ENCODE data around the gene NRG2.

The NRG2 gene

DNA sequence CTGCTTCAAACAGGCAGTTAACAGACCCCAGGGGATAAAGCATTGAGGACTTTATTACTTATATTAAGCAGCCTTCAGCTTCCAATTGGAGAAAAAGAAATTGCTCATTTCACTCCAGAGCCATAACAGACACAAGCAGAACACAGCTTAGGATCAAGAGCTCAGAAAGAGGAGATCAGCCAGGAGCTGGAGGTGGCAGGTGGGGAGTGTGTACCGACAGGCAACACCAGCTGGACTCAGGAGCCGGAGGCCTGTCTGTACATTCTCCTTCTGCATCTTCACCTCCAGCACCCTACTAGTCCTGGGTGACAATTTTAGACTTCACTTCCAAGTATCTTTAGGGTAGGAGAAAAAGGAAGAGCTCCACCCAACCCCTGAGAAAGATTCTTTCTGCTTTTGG lies 35.8 kb downstream of the NRG2 start:
- DNase-seq (ENCODE audit: low read depth): no peak

DNA sequence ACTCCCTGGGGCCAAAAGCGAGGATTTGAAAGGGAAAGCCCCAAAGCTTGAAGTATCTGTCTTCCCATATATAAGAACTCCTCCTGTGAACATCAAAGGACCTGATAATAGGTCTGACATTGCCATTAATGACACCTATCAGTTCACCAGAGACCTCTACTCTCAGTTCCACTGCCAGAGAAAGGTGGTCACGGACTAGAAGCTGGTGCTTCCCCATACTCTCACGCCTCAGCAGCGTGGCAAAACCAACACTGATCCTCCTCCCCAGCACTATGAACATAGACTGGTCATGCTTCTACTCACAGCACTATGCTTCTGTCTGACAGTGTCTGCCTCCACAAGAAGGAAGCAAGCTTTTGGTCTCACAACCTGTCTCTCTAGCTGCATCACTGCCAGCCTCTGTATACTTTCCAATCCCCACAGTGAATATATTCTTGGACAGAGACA lies 37.9 kb downstream of the NRG2 start:
- DNase-seq (ENCODE audit: low read depth): no peak

DNA sequence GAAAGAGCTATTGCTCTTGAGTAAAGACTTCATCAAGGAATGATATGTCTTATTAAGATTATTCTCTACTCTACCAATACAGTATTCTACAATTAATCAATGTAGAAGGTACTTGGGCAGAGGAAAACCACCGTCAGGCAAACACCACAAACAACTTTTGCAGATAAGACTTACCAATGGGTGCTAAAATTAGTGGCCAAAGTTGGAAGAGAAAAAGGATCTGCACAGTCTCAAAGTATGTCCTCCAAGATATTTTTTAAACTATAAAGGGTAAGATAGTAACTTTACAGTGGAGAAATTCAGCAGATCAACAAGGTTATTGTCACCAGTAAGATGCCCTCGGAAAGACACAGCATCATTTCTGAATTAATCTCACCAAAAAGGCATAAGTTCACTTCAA lies 38.9 kb downstream of the NRG2 start:
- no peak for DNase-seq (ENCODE audit: low read depth)

DNA sequence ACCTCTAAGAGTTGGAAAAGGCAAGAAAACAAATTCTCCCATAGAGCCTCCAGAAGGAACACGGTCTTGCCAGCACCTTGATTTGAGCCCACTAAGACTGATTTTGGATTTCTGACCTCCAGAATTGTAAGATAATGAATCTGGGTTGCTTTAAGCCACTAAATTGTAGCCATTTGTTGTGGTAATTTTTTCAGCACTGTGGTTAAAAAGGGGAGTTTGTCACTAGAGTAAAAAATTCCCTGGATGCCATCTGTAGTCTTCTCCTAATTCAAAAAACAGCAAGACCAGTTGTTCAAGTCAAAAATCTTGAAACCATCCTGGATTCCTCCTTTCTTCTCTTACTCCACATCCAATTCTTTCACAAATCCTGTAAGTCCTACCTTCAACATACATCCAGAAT lies 39.6 kb downstream of the NRG2 start:
- DNase-seq (ENCODE audit: low read depth): no peak

DNA sequence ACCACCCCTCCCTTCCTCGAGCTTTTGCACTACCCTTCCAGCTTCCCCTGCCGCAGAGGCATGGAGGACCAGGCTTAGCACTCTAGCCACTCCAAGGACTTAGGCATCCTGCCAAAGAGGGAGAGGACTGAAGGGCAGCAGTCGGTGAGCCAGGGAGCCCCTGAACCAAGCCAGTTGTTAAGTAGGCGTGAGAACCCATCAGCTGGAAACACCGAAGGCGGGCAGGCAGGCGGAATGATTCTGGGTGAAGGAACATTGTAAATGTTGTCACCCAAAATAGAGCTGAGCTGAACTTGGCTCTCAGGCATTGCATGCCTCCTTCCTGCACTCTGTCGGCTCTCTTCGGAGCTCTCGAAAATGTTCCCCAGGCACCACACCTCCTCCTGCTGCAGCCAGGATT lies 42.8 kb downstream of the NRG2 start:
- DNase-seq (ENCODE audit: low read depth): no peak

DNA sequence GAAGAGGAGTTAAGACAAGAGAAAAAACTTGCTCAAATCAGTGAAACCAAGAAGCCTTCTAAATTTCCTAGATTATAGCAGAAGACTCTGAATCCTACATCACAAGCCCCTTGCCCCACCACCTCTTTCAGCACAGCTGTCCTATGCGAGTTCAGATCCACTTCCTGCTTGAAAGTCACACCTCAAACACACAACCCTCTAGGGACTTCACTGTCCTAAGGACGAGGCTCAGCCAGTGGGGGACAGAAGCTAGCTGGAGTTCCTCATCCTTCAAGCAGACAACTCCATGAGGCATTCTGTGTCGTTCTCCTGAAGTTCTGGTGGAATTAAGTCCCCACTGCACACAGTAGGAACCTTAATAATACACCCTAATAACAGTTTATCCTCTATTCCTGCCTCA lies 44.3 kb downstream of the NRG2 start:
- no peak for DNase-seq (ENCODE audit: low read depth)

DNA sequence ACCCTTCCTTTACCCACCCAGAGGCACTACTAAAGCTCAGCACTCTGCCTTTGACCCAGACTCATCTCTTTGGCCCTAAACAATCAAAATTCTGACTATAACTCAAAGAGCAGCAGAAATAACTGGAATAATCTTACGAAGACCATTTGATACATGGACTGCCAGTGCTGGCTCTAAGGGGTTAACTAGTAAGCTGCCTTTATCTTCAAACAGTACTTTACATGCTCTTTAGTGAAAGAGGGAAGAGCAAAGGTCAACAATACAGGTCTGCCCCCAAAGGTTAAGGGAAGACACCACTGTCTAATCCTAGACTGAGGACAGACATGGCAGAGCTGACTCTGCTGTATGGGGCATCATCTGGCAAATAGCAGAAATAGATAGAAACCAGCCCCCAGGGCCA lies 45.8 kb downstream of the NRG2 start:
- DNase-seq (ENCODE audit: low read depth): no peak

DNA sequence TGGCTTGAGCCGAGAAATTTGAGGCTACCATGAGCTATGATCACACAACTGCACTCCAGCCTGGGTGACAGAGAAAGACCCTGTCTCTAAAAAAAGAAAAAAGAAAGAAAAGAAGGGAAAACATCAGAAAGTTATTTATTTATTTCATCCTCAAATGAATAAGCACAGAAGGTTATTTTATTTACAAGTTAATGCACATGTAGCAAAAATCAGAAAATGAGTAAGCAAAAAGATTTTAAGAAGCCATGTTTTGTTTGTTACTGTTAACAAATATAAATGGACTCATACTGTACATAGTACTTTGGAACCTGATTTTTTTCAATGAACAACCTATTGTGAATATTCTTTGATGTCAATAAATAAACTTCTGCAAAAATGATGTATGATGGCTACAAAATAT lies 47.2 kb downstream of the NRG2 start:
- no peak for DNase-seq (ENCODE audit: low read depth)

DNA sequence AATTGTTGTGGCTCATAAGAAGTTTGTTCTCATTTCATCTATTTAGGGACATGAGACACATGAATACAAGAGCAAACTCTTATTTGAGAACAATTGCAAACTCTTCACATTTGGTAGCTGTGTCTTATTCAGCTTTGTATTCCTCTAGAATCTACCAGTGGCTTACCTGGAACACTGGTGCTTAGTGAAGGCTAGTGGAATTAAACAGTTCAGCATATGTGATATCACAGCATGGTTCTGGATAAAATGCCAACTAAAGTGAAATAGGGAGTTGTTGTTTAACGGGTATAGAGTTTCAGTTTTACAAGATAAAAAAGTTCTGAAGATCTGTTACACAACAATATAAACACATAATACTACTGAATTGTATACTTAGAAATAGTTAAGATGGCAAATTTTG lies 48.9 kb downstream of the NRG2 start:
- DNase-seq (ENCODE audit: low read depth): no peak

DNA sequence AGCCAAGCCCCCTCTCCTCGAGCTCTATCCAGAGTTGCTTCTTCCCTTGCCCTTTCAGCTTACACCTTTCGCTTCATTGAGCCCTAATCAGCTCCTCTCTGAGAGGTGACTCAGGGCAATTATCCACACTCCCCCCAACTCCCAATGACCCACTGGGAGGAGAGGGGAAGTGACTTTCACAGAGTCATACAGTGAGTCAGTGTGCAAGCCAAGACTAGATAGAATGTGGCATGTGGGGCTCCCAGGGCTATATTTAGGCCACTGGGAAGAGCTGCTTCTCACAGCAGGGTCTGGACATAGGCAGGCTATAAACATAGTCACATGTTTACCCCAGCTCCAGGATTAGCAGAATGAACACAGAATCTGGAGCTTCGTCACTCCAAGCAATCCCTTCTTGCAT lies 57.4 kb downstream of the NRG2 start:
- DNase-seq (ENCODE audit: low read depth): no peak

DNA sequence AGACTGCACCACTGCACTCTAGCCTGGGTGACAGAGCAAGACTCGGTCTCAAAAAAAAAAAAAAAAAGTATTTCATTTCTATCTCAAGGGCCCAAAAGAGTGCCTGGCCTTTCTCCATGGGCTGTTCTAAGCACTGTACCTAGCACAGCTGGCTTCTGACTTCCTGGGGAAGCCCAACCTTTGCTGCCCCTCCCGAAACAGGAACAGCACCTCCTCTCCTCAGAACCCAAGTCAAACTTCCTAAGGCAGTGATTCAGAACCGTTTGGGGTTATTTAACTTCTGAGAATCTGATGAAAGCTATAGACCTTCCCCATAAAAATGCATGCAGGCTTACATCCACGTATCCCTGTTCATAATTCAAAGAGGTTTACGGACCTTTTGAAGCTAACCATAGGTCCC lies 57.8 kb downstream of the NRG2 start:
- DNase-seq (ENCODE audit: low read depth): no peak

DNA sequence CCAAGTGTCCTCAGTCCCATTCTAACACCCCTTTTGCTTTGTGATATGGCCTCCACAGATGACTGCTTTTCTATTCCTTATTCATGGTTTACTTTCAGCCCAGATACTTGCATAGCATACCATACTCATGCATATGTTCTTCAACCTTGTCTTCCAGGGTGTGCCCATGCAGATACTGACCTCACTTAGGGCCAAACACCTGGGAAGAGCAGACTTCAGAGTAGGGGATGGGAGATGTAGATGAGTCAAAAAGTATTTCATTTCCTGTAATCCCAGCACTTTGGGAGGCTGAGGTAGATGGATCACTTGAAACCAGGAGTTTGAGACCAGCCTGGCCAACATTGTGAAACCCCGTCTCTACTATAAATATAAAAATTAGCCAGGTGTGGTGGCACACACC lies 58.3 kb downstream of the NRG2 start:
- no peak for DNase-seq (ENCODE audit: low read depth)

DNA sequence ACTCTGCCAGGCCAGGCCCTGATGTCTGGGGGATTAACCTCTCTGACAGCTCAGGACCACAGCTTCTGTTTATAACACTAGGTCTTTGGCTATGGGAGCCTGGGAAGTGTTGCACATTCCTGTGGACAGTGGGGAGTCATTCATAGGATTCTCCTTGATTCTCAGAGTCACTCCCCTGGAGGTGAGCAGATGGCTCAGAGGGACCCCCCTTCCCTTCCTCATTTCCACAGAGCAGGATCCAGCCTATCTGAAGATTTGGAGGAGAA lies 60.2 kb downstream of the NRG2 start:
- DNase-seq (ENCODE audit: low read depth): no peak

DNA sequence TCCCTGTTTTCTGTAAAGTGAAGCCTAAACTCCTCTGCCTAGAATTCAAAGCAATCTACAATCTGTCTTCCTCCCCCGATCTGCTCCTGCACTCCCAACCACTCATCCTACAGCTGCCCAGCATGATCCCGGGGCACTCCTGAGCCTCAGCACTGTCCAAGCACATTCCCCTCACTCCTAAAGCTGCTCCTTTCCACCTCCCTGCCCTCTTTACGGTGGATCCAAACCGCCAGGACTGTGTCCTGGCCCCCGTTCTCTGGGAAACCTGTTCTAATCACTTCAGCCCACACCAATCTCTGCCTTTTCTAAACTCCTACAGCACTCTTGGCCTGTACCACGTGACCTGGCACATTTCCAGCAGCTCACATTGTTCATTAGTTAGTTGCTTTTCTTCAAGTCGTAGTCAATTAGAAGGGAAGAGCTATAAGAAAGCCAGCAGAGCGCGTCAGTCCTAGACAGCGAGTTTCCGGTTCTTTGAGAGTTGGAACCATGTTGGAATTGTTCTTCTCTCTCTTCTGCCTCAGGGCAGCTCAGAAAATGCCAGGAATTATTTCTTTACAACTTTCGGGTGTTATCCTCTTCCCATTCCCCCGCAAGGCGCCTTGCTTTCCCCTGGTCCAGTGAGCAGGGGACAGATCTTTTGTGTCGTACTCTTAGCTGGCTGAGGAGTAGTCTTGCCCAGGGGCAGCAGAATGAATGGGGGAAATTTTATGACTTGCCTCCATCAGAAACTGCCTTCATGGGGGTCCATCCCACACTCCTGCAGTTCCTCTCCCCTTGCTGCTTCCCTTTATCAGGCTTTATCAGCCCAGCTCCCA lies 60.7 kb downstream of the NRG2 start:
- DNase-seq (ENCODE audit: low read depth): no peak

DNA sequence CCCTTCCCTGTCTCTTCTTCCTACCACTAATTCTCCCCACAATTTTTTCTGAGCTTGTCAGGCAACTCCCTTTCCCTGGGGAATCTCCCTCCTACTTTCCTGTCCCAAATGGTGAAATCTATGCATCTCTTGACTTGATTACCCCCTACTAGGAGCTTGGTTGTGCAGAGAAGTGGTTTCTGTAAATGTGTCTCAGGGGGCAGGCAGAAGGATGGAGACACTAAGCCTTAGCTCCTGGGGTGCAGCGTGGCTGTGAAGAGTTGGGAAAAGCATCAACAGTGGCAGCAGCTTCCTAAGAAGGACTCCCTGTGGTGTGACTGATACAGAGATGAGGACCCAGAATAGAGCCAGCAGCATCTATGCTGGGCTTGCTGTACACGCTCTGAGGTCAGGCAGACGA lies 62.3 kb downstream of the NRG2 start:
- no peak for DNase-seq (ENCODE audit: low read depth)

DNA sequence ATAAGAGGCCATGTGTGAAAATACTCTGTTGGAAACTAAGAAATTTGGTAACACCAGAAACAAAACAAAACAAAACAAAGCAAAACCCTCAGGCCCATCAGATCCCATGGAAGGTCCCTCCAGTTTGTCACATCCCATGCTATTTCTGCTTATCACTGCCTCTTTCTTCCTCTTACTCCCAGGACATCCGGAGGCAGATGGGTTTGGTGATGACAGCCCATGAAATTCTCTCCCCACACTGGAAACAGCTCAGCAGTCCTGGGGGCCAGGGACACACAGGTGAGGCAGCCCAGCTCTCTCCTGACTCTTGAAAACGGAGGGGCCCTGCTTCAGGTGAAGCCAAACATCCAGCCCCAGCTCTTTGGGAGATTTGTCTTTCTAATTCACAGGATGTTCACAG lies 63.2 kb downstream of the NRG2 start:
- no peak for DNase-seq (ENCODE audit: low read depth)

DNA sequence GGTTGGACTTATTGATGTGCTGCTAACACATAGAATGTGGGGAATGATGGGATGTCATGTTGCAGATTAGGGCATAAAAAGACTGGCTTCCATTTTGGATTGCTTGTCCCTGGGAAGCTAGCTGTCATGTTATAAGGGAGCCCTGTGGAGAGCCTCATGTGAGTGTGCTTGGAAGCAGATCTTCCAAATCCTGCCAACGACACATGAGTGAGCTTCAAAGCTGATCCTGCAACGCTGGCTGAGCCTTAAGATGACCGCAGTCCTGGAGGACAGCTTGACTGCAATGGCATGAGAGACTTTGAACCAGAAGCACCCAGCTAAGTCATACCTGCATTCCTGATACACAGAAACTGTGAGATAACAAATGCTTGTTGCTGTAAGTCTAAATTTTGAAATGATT lies 63.6 kb downstream of the NRG2 start:
- DNase-seq (ENCODE audit: low read depth): no peak

DNA sequence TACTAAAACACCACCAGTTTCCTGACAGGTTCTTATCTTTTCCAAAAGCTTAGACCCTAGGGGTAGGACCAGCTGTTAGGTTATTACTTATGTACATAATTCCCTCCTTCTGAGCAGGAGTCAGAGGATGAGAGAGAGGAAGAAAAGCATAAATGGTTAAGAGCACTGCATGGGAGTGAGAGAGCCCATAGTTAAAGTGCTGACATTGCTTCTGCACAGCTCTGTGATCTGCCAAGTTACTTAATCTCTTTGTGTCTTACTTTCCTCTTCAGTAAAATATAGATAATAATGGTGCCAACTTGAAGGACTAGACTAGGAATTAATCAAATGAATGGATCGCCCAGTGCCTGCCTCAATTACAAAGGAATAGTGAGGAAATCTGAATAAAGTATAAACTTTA lies 66.4 kb downstream of the NRG2 start:
- DNase-seq (ENCODE audit: low read depth): no peak

DNA sequence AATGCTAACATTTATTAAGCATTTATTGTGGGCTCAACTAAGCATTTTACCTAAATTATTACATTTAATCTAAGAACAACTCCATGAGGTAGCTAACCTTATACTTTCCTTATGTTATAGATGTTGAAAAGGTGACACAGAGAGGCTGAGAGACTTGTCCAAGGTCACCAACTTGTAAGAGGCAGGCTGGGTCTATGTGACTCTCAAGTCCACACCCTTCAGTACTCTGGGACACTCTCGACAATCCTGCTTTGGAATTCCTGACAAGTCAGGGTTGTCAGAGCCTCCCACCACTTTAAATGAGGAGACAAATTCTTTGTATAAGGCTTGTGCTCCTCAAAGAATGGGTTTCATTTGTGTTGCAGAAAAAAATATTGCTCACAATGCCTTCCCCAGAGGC lies 67.2 kb downstream of the NRG2 start:
- no peak for DNase-seq (ENCODE audit: low read depth)

DNA sequence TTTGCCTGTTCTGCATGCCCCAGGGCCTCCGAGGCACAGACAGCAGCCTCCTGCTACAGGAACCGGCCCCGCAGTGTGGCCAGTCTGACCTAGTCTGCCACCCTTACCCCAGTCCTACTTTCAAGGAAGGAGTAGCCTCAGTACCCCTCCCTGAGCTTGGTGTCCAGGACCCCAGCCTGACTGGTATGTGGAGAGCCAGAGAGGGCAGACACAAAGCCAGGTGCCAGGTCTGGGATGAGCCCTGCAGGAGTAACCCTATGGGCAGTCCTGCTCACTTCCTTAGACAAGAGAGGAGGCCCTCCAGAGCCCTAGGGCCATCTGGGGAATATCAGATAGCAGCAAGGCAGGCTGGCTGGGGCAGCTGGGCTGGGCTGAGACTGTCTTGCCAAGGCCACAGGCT lies 67.8 kb downstream of the NRG2 start:
- no peak for DNase-seq (ENCODE audit: low read depth)

DNA sequence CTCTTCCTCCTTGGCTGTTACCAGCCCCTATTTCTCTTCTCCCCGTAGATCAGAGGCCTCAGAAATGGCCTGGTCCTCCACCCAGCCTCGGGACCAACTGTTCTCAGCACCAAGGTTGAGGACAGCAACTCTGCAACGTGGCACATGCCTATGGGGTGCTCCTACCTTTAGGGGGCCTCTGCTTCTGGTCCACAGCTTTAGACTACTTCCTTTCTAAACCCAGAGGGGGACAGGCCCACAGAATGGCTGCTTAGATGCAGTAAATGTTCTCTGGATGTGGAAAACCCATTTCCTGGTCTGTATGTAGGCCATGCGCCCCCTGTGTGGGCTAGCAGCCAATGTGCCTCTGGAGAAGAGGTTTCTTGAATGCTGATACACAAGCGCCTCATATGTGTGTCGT lies 68.4 kb downstream of the NRG2 start:
- no peak for DNase-seq (ENCODE audit: low read depth)

DNA sequence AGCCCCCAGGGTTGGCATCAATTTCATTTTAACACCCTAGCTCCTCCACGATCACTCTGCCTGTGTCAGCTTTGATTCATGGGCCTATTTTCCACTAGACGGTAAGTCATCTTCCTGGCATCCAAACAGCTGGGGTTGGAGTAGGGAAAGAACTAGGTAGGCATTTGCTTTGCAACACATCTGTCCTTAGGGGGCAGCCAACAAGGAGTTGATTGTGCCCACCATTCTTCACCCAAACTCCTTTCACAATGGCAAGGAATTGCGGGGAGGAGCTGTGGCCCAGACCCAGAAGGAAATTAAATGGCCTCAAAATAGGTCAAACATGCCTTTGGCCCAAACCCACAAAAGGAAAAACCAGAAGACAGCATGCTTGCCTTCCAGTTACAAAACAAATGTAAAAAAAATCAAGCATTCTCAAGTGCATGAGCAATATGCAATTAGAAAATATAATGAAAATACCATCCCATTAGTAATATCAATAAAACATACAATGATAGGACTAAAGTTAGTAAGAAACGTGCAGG lies 71.8 kb downstream of the NRG2 start:
- DNase-seq (ENCODE audit: low read depth): no peak

DNA sequence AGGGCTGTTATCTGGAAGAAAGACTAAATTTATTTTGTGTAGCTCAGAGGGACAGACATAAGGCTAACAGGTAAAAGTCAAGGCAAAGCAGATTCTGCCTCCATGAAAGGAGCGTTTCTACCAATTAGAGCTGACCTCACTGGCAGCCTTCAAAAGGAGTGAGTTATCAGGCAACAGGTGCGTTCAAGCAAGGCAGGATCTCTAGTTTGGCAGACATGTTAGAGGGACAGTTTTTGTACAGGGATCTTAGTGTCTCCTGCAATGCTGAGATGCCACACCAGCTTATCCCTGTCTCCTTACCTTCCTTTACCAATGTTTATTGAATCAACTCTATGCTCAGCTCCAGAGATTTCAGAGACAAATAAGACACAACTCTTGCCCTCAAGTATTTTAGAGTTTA lies 73.8 kb downstream of the NRG2 start:
- no peak for DNase-seq (ENCODE audit: low read depth)

DNA sequence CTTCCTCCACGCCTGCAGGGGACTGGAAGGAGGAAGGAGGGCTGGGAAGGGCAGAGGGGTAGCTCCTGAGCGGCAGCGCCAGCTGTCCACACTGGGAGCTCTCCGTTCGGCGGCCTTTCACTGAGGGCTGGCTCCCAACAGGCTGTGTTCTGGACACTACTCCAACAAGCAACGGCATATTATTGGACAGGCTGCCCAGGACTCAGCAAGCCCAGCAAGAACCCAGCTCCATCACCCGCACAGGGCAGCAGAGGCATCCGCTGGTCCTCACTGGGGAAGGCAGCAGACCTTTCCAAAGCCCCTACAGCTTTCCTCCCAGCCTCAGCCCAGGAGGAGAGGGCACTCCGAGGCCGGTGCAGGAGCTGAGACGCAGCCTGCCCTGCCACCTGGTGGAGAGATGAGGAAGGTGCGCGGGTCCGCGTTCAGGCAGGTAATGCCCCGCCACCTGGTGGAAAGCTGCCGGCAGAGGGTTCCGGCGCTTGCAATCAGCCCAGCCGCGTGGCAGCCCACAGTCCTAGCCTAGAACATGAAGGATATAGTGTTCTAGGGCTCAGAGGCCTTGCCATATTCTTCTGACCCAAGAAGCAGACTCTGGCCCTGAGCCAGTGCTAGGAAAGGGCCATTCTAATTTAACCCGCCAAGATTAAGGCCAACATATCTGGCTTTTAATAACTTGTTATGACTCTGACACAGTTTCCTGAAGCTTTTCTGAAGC lies 74.4 kb downstream of the NRG2 start:
- DNase-seq (ENCODE audit: low read depth): peak; percentile 83

All from stimulated activated CD8-positive, alpha-beta memory T cell treated with anti-CD3 and anti-CD28 coated beads, Interleukin-7, amount 100 ng/mL, for 24 hours (primary cell).